Measurements from ENCODE around the gene OLR1. TPM values are rescaled to one million over a fixed set of nuclear protein-coding genes. Genes with fewer than 3 reads are reported as not detected.

OLR1 gene
- total RNA-seq, 1 donor from 2014 or later: not detected

DNA sequence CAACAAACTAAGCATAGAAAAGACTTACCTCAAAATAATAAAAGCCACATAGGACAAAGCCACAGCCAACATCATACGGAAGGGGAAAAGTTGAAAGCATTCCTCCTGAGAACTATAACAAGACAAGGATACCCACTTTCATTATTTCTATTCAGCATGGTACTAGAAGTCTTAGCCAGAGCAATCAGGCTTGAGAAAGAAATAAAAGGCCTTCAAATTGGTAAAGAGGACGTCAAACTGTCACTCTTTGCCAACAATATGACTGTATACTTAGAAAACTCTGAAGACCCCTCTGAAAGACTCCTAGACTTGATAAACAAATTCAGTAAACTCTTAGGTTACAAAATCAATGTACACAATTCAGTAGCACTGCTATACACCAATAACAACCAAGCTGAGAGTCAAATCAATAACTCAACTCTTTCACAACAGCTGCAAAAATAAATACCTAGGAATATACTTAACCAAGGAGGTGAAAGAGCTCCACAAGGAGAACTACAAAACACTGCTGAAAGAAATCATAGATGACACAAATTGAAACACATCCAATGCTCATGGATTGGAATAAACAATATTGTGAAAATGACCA is 61.6 kb downstream of the OLR1 start:
- DNase-seq (ENCODE audit: low read depth): no peak

Other genes with a start within 250 kb of the OLR1 start
- gene CLEC2A, start 239.8 kb downstream of the OLR1 start, total RNA-seq: not detected in 2 replicates
- gene CLEC12A, start 200.7 kb downstream of the OLR1 start, total RNA-seq: not detected in 2 replicates
- gene CLEC1B, start 173.0 kb downstream of the OLR1 start, total RNA-seq: not detected in 2 replicates
- not detected in 2 replicates for gene CLEC12B, start 161.5 kb downstream of the OLR1 start, total RNA-seq
- not detected in 2 replicates for gene CLEC9A, start 141.4 kb downstream of the OLR1 start, total RNA-seq
- not detected in 2 replicates for gene CLEC1A, start 73.1 kb downstream of the OLR1 start, total RNA-seq
- gene CLEC7A, start 41.9 kb downstream of the OLR1 start, total RNA-seq: not detected in 2 replicates
- not detected in 2 replicates for gene TMEM52B, start 6.9 kb upstream of the OLR1 start, total RNA-seq
- gene GABARAPL1, start 40.7 kb upstream of the OLR1 start, total RNA-seq: 52.6 and 61.1 TPM in 2 replicates
- under 0.01 and 0.03 TPM in 2 replicates for gene KLRD1, start 135.7 kb upstream of the OLR1 start, total RNA-seq
- gene KLRK1, start 217.9 kb upstream of the OLR1 start, total RNA-seq: 0.21 TPM in 1 of 2 replicates, not detected in the other
- gene KLRC4, start 237.6 kb upstream of the OLR1 start, total RNA-seq: not detected in 2 replicates
- gene KLRC3, start 248.5 kb upstream of the OLR1 start, total RNA-seq: not detected in 2 replicates

All from myocyte (in vitro differentiated cells).